Duodenal mucosa (tissue), 2 donors: ENCODE results near the gene BCL3.

Experiments
- H3K27ac ChIP-seq: one replicate; pipeline ENCODE4 v1.7.0; 2013; ENCODE audit warnings: low read depth, low read length
- H3K27me3 ChIP-seq, 2 donors: one replicate each; pipeline ENCODE4 v1.7.0; 2013; ENCODE audit warnings: low read length in 2 of 2, control low read depth in 1 of 2; ENCODE audit not compliant: insufficient read depth in 2 of 2, control insufficient read depth in 1 of 2
- H3K36me3 ChIP-seq, 2 donors: one replicate each; pipeline ENCODE4 v1.7.0; 2013; ENCODE audit warnings: low read length in 2 of 2, control low read depth in 1 of 2; ENCODE audit not compliant: insufficient read depth in 2 of 2, control insufficient read depth in 1 of 2
- H3K4me1 ChIP-seq, 2 donors: one replicate each; pipeline ENCODE4 v1.7.0; 2013; ENCODE audit warnings: low read length in 2 of 2, control low read depth in 1 of 2; ENCODE audit not compliant: insufficient read depth in 2 of 2, control insufficient read depth in 1 of 2
- H3K4me3 ChIP-seq, 2 donors: one replicate each; pipeline ENCODE4 v1.7.0; 2013; ENCODE audit warnings: low read length in 2 of 2, low read depth in 1 of 2
- H3K9ac ChIP-seq, 2 donors: one replicate each; pipeline ENCODE4 v1.7.0; 2013; ENCODE audit warnings: low read length in 2 of 2, low read depth in 1 of 2
- H3K9me3 ChIP-seq, 2 donors: one replicate each; pipeline ENCODE4 v1.7.0; 2013; ENCODE audit warnings: low read length in 2 of 2, control low read depth in 1 of 2; ENCODE audit not compliant: control insufficient read depth in 1 of 2

The BCL3 gene

DNA sequence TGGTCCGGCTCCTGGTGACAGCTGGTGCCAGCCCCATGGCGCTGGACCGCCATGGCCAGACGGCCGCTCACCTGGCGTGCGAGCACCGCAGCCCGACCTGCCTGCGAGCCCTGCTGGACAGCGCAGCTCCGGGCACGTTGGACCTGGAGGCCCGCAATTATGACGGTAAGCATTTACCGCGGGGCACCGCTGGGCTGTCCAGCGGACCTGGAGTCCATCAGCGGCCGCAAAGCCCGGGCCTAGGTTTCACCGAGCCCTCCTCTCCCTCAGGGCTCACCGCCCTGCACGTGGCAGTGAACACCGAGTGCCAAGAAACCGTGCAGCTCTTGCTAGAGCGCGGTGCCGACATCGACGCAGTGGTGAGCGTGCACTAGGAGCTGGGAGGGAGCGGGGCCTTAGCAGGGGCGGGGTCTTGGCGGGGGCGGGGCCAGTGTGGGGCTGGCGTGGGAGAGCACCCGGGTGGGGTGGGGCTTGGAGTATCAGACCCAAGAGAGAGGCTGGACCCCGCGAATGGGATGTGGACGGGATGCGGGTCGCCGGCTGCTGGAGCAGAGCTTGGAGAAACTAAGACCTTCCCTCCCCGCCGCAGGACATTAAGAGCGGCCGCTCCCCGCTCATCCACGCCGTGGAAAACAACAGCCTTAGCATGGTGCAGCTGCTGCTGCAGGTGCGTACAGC, 8.7 kb downstream of the BCL3 start:
- H3K27ac ChIP-seq = no peak overlapping the region
- peaks cover 34 to 56% of the 10 kb centered on the region in 2 donors for H3K36me3 ChIP-seq
- no peaks in the 10 kb centered on the region for H3K9me3 ChIP-seq
- no peak overlapping the region for H3K9ac ChIP-seq
- no peaks in the 10 kb centered on the region for H3K27me3 ChIP-seq
- peak overlapping the region in 1 of 2 donors; percentile 32 for H3K4me3 ChIP-seq
- H3K4me1 ChIP-seq = peaks cover 34 to 52% of the 10 kb centered on the region in 2 donors

DNA sequence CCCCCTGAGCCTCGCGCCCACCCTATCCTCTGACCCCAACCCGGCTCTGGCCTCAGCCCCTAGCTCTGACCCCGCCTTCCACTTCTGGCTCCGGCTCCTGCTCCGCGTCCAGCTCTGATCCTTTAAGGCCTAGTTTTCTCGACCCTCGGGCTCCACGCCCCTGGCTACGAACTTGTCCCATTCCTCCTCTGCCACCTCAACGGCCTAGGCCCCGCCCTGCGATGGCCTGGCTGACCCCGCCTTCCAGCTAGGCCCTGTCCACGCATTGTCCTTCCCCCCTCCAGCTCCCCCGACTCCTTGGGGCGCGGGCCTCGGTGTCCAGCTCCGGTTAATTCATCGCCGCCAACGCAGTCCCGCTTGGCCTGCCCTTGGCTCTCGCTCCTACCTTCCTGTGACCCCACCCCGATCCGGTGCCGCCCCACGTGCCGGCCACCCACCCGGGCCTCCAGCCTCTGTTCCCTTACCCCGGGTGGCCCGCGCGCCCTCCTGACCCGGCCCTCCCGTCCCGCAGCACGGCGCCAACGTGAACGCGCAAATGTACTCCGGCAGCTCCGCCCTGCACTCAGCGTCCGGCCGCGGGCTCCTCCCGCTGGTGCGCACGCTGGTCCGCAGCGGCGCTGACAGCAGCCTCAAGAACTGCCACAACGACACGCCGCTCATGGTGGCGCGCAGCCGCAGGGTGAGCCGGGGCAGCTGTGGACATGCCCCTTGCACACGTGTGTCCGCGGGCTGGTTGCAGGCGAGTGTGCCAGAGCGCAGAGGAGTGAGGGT, 9.4 kb downstream of the BCL3 start:
- Histone ChIP-seq H3K9me3 (no peaks in the 10 kb centered on the region), H3K4me1 (peaks cover 27 to 45% of the 10 kb centered on the region in 2 donors), H3K4me3 (peak overlapping the region in 1 of 2 donors; percentile 40), H3K36me3 (peaks cover 34 to 50% of the 10 kb centered on the region in 2 donors), H3K27me3 (no peaks in the 10 kb centered on the region), H3K27ac (peak overlapping the region; percentile 17), H3K9ac (no peak overlapping the region)

DNA sequence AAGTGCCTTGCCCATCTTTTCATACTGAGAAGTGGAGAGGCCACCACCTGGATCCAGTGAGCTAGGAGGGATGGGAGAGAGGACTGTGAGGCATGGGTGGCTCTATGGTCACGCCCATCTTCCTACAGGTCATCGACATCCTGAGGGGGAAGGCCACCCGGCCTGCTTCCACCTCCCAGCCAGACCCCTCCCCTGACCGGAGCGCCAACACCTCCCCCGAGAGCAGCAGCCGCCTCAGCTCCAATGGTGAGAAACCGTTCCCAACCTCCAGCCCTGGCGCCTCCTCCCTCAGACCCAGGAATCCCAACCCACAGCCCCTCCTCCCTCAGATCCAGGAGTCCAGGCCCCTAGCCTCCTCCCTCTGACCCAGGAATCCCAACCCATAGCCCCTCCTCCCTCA, 10.1 kb downstream of the BCL3 start:
- Histone ChIP-seq H3K27me3 (no peaks in the 10 kb centered on the region), H3K36me3 (peaks cover 34 to 50% of the 10 kb centered on the region in 2 donors), H3K27ac (no peak overlapping the region), H3K4me3 (peak overlapping the region in 1 of 2 donors; percentile 40), H3K4me1 (peaks cover 24 to 43% of the 10 kb centered on the region in 2 donors), H3K9me3 (no peaks in the 10 kb centered on the region), H3K9ac (no peak overlapping the region)

DNA sequence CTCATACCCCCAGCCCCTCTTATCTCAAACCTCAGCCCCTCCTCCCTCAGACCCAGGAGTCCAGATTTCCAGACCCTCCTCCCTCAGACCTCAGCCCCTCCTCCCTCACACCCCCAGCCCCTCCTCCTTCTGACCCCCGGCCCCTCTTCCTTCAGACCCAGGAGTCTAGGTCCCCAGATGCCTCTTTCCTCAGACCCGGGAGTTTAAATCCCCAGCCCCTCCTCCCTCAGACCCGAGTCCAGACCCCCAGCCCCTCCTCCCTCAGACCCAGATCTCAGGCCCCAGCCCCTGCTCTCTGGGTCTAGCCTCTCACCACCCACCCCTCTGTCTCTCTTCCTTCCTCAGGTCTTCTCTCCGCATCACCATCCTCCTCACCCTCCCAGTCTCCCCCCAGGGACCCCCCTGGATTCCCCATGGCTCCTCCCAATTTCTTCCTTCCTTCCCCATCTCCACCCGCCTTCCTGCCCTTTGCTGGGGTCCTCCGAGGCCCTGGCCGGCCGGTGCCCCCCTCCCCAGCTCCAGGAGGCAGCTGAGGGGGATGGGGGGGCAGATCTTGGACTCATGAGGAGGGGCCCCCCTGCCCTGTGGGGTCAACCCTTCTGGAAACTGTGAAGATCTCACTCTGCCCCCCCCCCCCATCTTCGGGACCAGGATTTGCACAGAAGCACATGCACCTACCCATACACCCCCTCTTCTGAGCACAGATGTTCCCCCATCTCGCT, 10.7 kb downstream of the BCL3 start:
- Histone ChIP-seq H3K4me3 (no peak overlapping the region), H3K27ac (no peak overlapping the region), H3K27me3 (no peaks in the 10 kb centered on the region), H3K36me3 (peaks cover 34 to 50% of the 10 kb centered on the region in 2 donors), H3K9me3 (no peaks in the 10 kb centered on the region), H3K9ac (no peak overlapping the region), H3K4me1 (peaks cover 30 to 44% of the 10 kb centered on the region in 2 donors)

DNA sequence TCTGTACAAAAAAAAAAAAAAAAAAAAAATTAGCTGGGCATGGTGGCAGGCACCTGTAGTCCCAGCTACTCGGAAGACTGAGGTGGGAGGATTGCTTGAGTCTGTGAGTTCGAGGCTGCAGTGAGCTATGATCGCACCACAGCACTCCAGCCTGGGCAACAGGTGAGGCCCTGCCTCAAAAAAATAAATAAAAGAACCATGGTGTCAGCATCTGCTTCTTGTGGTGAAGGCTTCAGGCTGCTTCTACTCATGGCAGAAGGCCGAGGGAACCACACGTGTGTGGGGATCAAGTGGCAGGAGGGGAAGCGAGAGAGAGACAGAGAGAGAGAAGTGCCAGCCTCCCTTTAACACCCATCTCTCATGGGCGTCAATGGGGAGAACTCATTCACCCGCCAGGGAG, 13.5 kb downstream of the BCL3 start:
- Histone ChIP-seq H3K9me3 (no peaks in the 10 kb centered on the region), H3K27me3 (no peaks in the 10 kb centered on the region), H3K9ac (no peak overlapping the region), H3K4me3 (no peak overlapping the region), H3K4me1 (peaks cover 8 to 36% of the 10 kb centered on the region in 2 donors), H3K27ac (no peak overlapping the region), H3K36me3 (peaks cover 25 to 28% of the 10 kb centered on the region in 2 donors)

DNA sequence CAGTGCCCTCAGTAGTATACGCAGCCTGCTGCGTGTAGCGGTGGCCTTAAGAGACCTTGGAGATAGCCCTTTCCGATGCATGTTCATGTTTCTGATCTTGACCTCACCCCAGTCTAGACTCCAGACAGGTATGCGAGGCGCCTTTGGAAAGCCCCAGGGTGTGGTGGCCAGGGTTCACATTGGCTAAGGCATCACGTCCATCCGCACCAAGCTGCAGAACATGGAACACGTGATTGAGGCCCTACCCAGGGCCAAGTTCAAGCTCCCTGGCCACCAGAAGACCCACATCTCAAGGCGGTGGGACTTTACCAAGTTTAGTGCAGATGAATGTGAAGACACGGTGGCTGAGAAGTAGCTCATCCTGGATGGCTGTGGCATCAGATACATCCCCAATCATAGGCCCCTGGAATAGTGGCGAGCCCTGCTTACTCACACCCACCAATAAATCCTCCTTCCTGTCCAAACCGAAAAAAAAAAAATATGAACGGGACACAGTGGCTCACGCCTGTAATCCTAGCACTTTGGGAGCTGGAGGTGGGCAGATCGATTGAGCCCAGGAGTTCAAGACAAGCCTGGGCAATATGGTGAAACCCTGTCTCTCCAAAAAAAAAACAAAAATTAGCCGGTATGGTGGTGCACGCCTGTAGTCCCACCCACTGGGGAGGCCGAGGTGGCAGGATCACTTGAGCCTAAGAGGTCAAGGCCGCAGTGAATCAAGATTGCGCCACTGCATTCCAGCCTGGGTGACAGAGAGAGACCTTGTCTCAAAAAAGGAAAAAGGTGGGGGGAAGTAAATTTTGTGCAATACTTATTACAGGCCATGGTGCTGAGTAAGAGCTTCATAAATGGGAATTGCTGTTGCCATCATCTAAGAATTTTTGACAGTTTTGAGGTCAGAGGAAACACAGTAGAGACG, 16.8 kb downstream of the BCL3 start:
- peaks cover 0 to 3% of the 10 kb centered on the region in 2 donors for H3K9me3 ChIP-seq
- peak overlapping the region; percentile 46 to 47 for H3K9ac ChIP-seq
- peaks cover 3 to 4% of the 10 kb centered on the region in 2 donors for H3K36me3 ChIP-seq
- H3K4me3 ChIP-seq = peak overlapping the region in 1 of 2 donors; percentile 32
- peaks cover 20 to 39% of the 10 kb centered on the region in 2 donors for H3K4me1 ChIP-seq
- H3K27ac ChIP-seq = peak overlapping the region; percentile 70
- no peaks in the 10 kb centered on the region for H3K27me3 ChIP-seq

DNA sequence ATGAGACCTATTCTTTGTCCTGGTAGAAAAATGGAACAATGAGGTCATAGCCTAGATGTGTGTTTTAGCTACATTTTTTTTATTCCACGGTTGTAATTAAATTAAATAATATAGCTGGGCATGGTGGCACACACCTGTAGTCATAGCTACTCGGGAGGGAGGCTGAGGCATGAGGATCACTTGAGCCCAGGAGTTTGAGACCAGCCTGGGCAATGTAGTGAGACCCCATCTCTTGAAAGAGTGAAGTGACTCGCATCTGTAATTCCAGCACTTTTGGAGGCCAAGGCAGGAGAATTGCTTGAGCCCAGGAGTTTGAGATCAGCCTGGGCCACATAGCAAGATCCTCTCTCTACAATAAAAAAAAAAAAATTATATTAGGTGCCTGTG, 17.4 kb downstream of the BCL3 start:
- Histone ChIP-seq H3K27me3 (no peaks in the 10 kb centered on the region), H3K4me1 (peaks cover 20 to 40% of the 10 kb centered on the region in 2 donors), H3K9me3 (peaks cover 0 to 3% of the 10 kb centered on the region in 2 donors), H3K27ac (no peak overlapping the region), H3K36me3 (no peaks in the 10 kb centered on the region), H3K4me3 (no peak overlapping the region), H3K9ac (no peak overlapping the region)

DNA sequence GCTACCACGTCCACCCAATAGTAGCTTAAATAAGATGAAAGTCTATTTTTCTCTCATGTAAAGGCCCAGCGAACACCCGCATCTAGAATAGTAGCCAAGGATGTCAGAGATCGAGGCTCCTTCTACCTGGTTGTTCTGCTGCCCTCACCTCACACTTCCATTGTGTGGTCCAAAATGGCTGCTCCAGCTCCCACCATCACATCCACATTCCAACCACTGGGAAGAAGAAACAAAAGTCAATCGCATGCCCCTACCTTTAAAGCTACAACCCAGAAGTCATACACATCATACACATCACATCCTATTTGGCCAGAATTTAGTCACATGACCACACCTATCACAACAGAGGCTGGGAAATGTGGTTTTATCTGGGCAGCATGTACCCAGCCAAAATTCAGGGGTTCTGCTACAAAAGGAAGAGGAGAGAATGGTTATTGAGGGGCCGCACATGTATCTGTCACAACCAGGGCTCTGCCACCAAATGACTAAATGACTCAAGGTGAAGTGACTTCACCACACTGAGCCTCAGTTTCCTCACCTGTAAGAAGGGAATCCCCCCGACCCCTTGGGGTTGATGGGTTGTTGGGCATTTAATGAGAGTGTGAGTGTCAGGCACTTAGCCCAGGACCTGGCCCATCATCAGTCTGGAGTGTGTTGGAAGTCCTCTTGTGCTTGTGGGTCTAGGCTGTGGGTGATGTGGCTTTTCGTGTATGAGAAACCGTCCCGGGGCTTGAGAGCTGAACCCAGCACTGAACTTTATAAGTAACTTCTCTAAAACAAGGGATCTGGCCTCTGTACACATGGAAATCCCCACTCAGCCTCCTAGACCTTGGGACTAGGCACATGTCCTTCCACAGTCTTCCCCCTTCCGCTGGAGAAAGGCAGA, 19.0 kb downstream of the BCL3 start:
- Histone ChIP-seq H3K9me3 (peaks cover 0 to 3% of the 10 kb centered on the region in 2 donors), H3K27me3 (no peaks in the 10 kb centered on the region), H3K4me1 (peaks cover 20 to 40% of the 10 kb centered on the region in 2 donors), H3K36me3 (no peaks in the 10 kb centered on the region), H3K9ac (no peak overlapping the region), H3K27ac (no peak overlapping the region), H3K4me3 (no peak overlapping the region)
